Sigmoid colon (tissue), 3 donors: Measurements from ENCODE around the gene FZD10.

Experiments used
- CTCF ChIP-seq, 4 experiments: fragments of 450-650 bp in 3 of 4; fragments of 200-600 bp in 1 of 4; IDR thresholded peaks; one replicate each; pipeline ENCODE4 v1.5.1; 2016 to 2019; ENCODE audit warnings: antibody characterized with exemption in 4 of 4, mild to moderate bottlenecking in 3 of 4, moderate library complexity in 2 of 4
- POLR2A ChIP-seq, 2 donors: fragments of 450-650 bp; IDR thresholded peaks; one replicate each; pipeline ENCODE4 v1.6.1; 2016; ENCODE audit warnings: antibody characterized with exemption in 2 of 2, mild to moderate bottlenecking in 2 of 2, moderate library complexity in 2 of 2

GRCh38 chr12:130139567-130140421 is 22.5 kb upstream of the FZD10 start:
- TF ChIP-seq CTCF (IDR thresholded peaks at IDR 0.05) (no peak), POLR2A (IDR thresholded peaks at IDR 0.05) (no peak)
